K562 (cell line): ENCODE measurements around the gene RBM19. TPM values are rescaled to one million over a fixed set of nuclear protein-coding genes. Genes with fewer than 3 reads are reported as not detected.
A peak's percentile ranks its signal among the peaks of the same experiment; 100 is the strongest.

ENCODE experiments used
- ATAC-seq: fragments of 200-7000 bp; cut with Tn5 transposase; 3 replicates; pipeline ENCODE4 v1.9.1; 2020; ENCODE audit warnings: moderate library complexity
- BruUV-seq: library from RNA; stranded (reverse); fragments of 400-500 nt; replicated peaks from 2 replicates; lab custom pipeline; 2021; lab: Mats Ljungman, UMichigan
- CTCF ChIA-PET: fragments of 300-600 bp; formaldehyde crosslinking; extraction: SDS; loops from one replicate; lab custom pipeline; 2021; ENCODE audit warnings: low intra/inter-chr PET ratio; lab: Yijun Ruan, JAX
- POLR2A ChIA-PET: fragments of 300-600, 350-650 bp; sonication (Branson Sonifier 250); formaldehyde crosslinking; extraction: SDS; loops from one replicate; lab custom pipeline; 2021; ENCODE audit warnings: antibody characterized with exemption, inconsistent platforms; lab: Yijun Ruan, JAX
- DNase-seq, 4 experiments: peaks; one replicate each; pipeline versions ENCODE4 v3.0.0 to v3.0.0-alpha.2; 2011 to 2018; ENCODE audit warnings: low spot score in 3 of 4, mixed read lengths in 3 of 4; ENCODE audit errors: extremely low read depth in 1 of 4
- FAIRE-seq: peaks from 2 replicates; lab custom pipeline; 2011; peaks lifted over from hg19 to GRCh38; lab: Jason Lieb, UNC
- H2AFZ ChIP-seq: 2 replicates; pipeline ENCODE4 v1.6.0; 2011; ENCODE audit warnings: low read depth, low read length, control low read depth, inconsistent platforms
- H3K27ac ChIP-seq: fragments of 200-600 bp; 3 replicates; pipeline ENCODE4 v1.8.0; 2011; ENCODE audit warnings: low read depth, mild to moderate bottlenecking, control low read depth, inconsistent platforms, low read length, moderate library complexity, mixed read lengths; ENCODE audit errors: extremely low read depth
- H3K27me3 ChIP-seq, 2 experiments: fragments of 300-600 bp in 1 of 2; 2 replicates in 1 of 2; 3 replicates in 1 of 2; pipeline versions ENCODE4 v1.6.0 to v1.8.0; 2011; ENCODE audit warnings: inconsistent platforms in 2 of 2, low read length in 2 of 2, mild to moderate bottlenecking in 1 of 2, mixed read lengths in 1 of 2, moderate library complexity in 1 of 2; ENCODE audit not compliant: control insufficient read depth in 2 of 2, insufficient read depth in 2 of 2
- H3K36me3 ChIP-seq: fragments of 300-600 bp; 3 replicates; pipeline ENCODE4 v1.8.0; 2011; ENCODE audit warnings: mild to moderate bottlenecking, low read length, inconsistent platforms; ENCODE audit not compliant: control insufficient read depth, insufficient read depth
- H3K4me1 ChIP-seq, 2 experiments: fragments of 200-600 bp in 1 of 2; replicated peaks in 1 of 2; 2 replicates in 1 of 2; 3 replicates in 1 of 2; pipeline versions ENCODE4 v1.5.1 to v1.8.0; 2011; ENCODE audit warnings: inconsistent platforms in 2 of 2, low read length in 2 of 2, mild to moderate bottlenecking in 1 of 2, mixed read lengths in 1 of 2, moderate library complexity in 1 of 2; ENCODE audit not compliant: control insufficient read depth in 2 of 2, insufficient read depth in 2 of 2
- H3K4me2 ChIP-seq: 2 replicates; pipeline ENCODE4 v1.6.1; 2011; ENCODE audit warnings: low read length, control low read depth, inconsistent platforms, mixed read lengths; ENCODE audit not compliant: insufficient read depth
- H3K4me3 ChIP-seq: fragments of 200-600 bp; sonication (generic), shearing (Covaris generic); 2 replicates; pipeline ENCODE4 v1.5.1; 2016; ENCODE audit warnings: control low read depth, inconsistent platforms
- H3K79me2 ChIP-seq: fragments of 200-600 bp; 3 replicates; pipeline ENCODE4 v1.8.0; 2011; ENCODE audit warnings: low read length, inconsistent platforms; ENCODE audit not compliant: control insufficient read depth, insufficient read depth
- H3K9ac ChIP-seq, 2 experiments: 2 replicates each; pipeline versions ENCODE4 v1.6.0 to v1.6.1; 2011; ENCODE audit warnings: low read depth in 2 of 2, low read length in 2 of 2, control low read depth in 1 of 2, inconsistent platforms in 1 of 2, mild to moderate bottlenecking in 1 of 2, mixed read lengths in 1 of 2; ENCODE audit not compliant: insufficient read depth in 1 of 2
- H3K9me1 ChIP-seq: one replicate; pipeline ENCODE4 v1.6.0; 2011; ENCODE audit warnings: inconsistent platforms, mild to moderate bottlenecking, low read length, moderate library complexity; ENCODE audit not compliant: control insufficient read depth, insufficient read depth
- H3K9me3 ChIP-seq: replicated peaks from 2 replicates; pipeline ENCODE4 v1.5.1; 2011; ENCODE audit warnings: low read depth, low read length, inconsistent platforms; ENCODE audit not compliant: control insufficient read depth, insufficient read depth
- H4K20me1 ChIP-seq: replicated peaks from 2 replicates; pipeline ENCODE4 v1.6.1; 2011; ENCODE audit warnings: low read length, inconsistent platforms, mixed read lengths; ENCODE audit not compliant: control insufficient read depth, insufficient read depth
- CEBPB ChIP-seq: fragments of 450-650 bp; IDR thresholded peaks from 2 replicates; pipeline ENCODE4 v1.6.1; 2016; ENCODE audit warnings: missing genetic modification characterization, missing compliant biosample characterization
- HNRNPLL ChIP-seq: fragments of 200-400 bp; formaldehyde crosslinking; IDR thresholded peaks from 2 replicates; pipeline ENCODE4 v1.6.1; 2017; ENCODE audit warnings: low read length, low read depth, mild to moderate bottlenecking; ENCODE audit not compliant: poor library complexity, severe bottlenecking
- IRF9 ChIP-seq: fragments of 450-650 bp; IDR thresholded peaks from 2 replicates; pipeline ENCODE4 v1.6.1; 2016; ENCODE audit warnings: missing biosample characterization, missing genetic modification characterization
- MEIS2 ChIP-seq: fragments of 450-650 bp; IDR thresholded peaks from 2 replicates; pipeline ENCODE4 v1.6.1; 2014; ENCODE audit warnings: mild to moderate bottlenecking; ENCODE audit not compliant: partially characterized antibody
- MIER1 ChIP-seq: fragments of 450-650 bp; IDR thresholded peaks from 2 replicates; pipeline ENCODE4 v1.6.1; 2016; ENCODE audit warnings: antibody characterized with exemption, mild to moderate bottlenecking, low read depth
- MTA3 ChIP-seq: fragments of 450-650 bp; formaldehyde crosslinking; IDR thresholded peaks from 2 replicates; pipeline ENCODE4 v1.6.1; 2017; ENCODE audit warnings: mild to moderate bottlenecking, borderline replicate concordance
- MTF1 ChIP-seq: fragments of 250-450 bp; sonication (Bioruptor Pico); IDR thresholded peaks from 2 replicates; pipeline ENCODE4 v1.9.0; 2021; ENCODE audit warnings: moderate library complexity, mild to moderate bottlenecking, inconsistent platforms, borderline replicate concordance
- POU5F1 ChIP-seq: fragments of 150-350 bp; IDR thresholded peaks from 2 replicates; pipeline ENCODE4 v1.6.1; 2014; ENCODE audit warnings: borderline replicate concordance, low read length, low read depth, mild to moderate bottlenecking; ENCODE audit not compliant: partially characterized antibody
- RBM34 ChIP-seq: fragments of 200-400 bp; formaldehyde crosslinking; IDR thresholded peaks from 2 replicates; pipeline ENCODE4 v1.6.1; 2018; ENCODE audit warnings: low read length, borderline replicate concordance; ENCODE audit not compliant: insufficient read depth
- SRSF9 ChIP-seq: fragments of 200-400 bp; formaldehyde crosslinking; IDR thresholded peaks from 2 replicates; pipeline ENCODE4 v1.6.1; 2017; ENCODE audit warnings: low read depth, low read length, borderline replicate concordance
- TAL1 ChIP-seq: fragments of 450-650 bp; IDR thresholded peaks from 2 replicates; pipeline ENCODE4 v1.6.1; 2016; ENCODE audit warnings: mild to moderate bottlenecking
- ZNF239 ChIP-seq: fragments of 250-450 bp; sonication (Bioruptor Pico); IDR thresholded peaks from 2 replicates; pipeline ENCODE4 v1.4.0; 2020; ENCODE audit warnings: mild to moderate bottlenecking
- ZNF518B ChIP-seq: fragments of 250-450 bp; sonication (Bioruptor Pico); IDR thresholded peaks from 2 replicates; pipeline ENCODE4 v1.5.0; 2021; ENCODE audit warnings: mild to moderate bottlenecking, moderate library complexity
- ZNF764 ChIP-seq: fragments of 250-450 bp; sonication (Bioruptor Pico); IDR thresholded peaks from 2 replicates; pipeline ENCODE4 v1.4.0; 2020; ENCODE audit warnings: low read depth, mild to moderate bottlenecking, moderate library complexity
- WGBS: fragments of 100-300 bp; shearing (Covaris generic); methylation state at CpG from one replicate; pipeline ENCODE4 v1.1.6; 2016; ENCODE audit warnings: low coverage, mixed read lengths; ENCODE audit not compliant: insufficient coverage; ENCODE audit errors: missing lambda C conversion rate; 5-methylcytosine and 5-hydroxymethylcytosine counted together
- in situ Hi-C: fragments of 300-500 bp; cut with MboI; formaldehyde crosslinking; loops from 4 replicates; pipeline ENCODE4 v1.15.0; 2018; ENCODE audit warnings: inconsistent platforms, mixed read lengths
- intact Hi-C: fragments of 100-400 bp; cut with micrococcal nuclease; formaldehyde crosslinking; loops from 2 replicates; pipeline ENCODE4 v1.14.2; 2022
- polyA plus RNA-seq, 8 experiments: library from polyadenylated mRNA; depleted of rRNA in 4 of 8; stranded (reverse) in 5 of 8; unstranded in 3 of 8; fragments of >200 nt; fragmentation: Nextera tagmentation in 2 of 8; fragmentation: Illumina TruSeq in 1 of 8; extraction: Ambion mirVana in 2 of 8; extraction: Trizol in 1 of 8; gene quantifications; 2 replicates each; pipeline versions ENCODE4 v1.2.1 to v1.2.3, GENCODE V29; 2011 to 2014; ENCODE audit warnings: inconsistent platforms in 1 of 8, missing spikeins in 1 of 8
- total RNA-seq, 7 experiments: library from RNA; depleted of rRNA in 6 of 7; stranded (reverse); fragments of >200 nt in 6 of 7; fragmentation: Illumina TruSeq in 2 of 7; extraction: Trizol in 2 of 7; gene quantifications; 2 replicates each; pipeline versions ENCODE4 v1.2.1 to v1.2.3, GENCODE V29; 2011 to 2021; ENCODE audit warnings: low replicate concordance in 1 of 7

The RBM19 gene
- total and polyA plus RNA-seq, 9 of the 15 experiments (the other 6 are each of a cell fraction or from before 2014, with no cell fraction given), result 16.0 to 58.4 (median 37.9) TPM

GRCh38 chr12:113978080-113978479 is 12.0 kb upstream of the RBM19 start:
- Histone ChIP-seq H2AFZ (no peak overlapping the region), H3K9me3 (no peaks in the 10 kb centered on the region), H3K9me1 (no peaks in the 10 kb centered on the region), H4K20me1 (peaks cover 5% of the 10 kb centered on the region; the same call in 1 of the 2 replicates), H3K27ac (no peak overlapping the region), H3K4me3 (no peak overlapping the region), H3K9ac (no peak overlapping the region), H3K27me3 (peaks cover 15 to 18% of the 10 kb centered on the region in 2 experiments; a peak in 4 of 5 replicates), H3K4me1 (no peaks in the 10 kb centered on the region), H3K4me2 (no peak overlapping the region), H3K36me3 (no peaks in the 10 kb centered on the region), H3K79me2 (no peaks in the 10 kb centered on the region)
- TF ChIP-seq TAL1 (no peak), SRSF9 (no peak), ZNF239 (no peak), MIER1 (no peak), ZNF764 (CRISPR knock-in tag) (no peak), ZNF518B (CRISPR knock-in tag) (no peak), MTF1 (no peak), MTA3 (no peak), RBM34 (no peak), HNRNPLL (no peak), CEBPB (tag) (no peak), MEIS2 (no peak), IRF9 (tag) (no peak), POU5F1 (no peak)
- in situ Hi-C loops, result loop anchor here (25.0 kb wide), 2 partner anchors 1784 to 1959 kb away; no protein-coding TSS in a partner anchor
- ChIA-PET POLR2A (no interaction called here), CTCF (no interaction called here)
- intact Hi-C loops, result no loop called here
- FAIRE-seq (no peak), DNase-seq (no peak), ATAC-seq (peak; percentile 38; the same call in 1 of the 3 replicates)
- BruUV-seq, result no TSS peak
- 0% methylated on average over 1 of the region's 1 CpG for WGBS
